ENCODE measurements around the gene RPS10.
A peak's percentile ranks its signal among the peaks of the same experiment; 100 is the strongest.
"Not testable (repeated sequence)": the region's sequence is repeated elsewhere in the genome, so short reads cannot be mapped to it uniquely, and the experiment has no call there.

RPS10 gene

DNA sequence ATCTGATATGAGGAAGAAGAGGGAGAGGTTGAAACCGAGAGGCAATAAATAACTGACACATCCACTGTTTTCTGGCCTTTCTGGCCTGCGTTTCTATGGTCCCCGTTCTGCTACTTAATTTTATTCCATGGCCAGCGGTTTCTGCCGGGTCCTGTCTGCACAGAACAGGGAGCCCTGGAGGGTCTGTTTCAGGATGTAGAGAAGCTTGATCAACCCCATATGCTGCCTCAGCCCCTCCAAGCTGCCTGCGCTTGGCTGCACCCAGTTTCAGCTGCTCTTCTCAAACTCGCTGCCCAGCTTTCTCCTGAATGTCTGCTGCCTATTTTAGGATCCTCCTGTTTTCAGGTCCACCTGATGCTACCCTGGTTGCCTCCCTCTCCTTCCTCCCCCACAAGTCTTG, 21.5 kb upstream of the RPS10 start:
- DNase-seq: no peak

DNA sequence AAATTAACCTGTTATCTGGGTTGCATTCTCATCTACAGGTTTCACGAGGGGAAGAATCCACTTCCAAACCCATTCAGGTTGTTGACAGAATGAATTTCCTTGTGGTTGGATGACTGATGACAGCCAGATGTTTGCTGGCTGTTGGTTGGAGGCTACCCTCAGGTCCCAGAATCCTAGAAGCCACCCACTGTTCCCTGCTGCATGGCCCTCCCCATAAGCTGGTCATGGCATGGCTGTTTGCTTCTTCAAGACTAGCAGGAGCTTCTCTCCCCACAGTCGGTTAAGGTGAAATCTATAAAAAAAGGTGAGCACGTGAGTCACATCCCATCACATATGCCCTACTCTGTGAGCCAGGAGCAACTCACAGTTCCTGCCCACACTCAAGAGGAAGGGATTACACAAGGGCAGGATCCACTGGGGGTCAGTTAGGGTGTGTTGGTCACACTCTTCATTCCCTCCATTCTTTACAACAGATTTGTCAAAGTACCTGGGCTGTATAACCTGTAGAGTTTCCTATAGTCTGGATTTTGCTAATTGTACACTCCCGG, 19.5 kb upstream of the RPS10 start:
- DNase-seq: no peak

GRCh38 chr6:34441526-34441925, 15.7 kb upstream of the RPS10 start:
- no peak for DNase-seq

GRCh38 chr6:34439442-34439841, 13.6 kb upstream of the RPS10 start:
- DNase-seq: no peak

GRCh38 chr6:34438705-34439104, 12.8 kb upstream of the RPS10 start:
- DNase-seq: no peak

- no peak for DNase-seq
These were observed 11.7 kb upstream of the RPS10 start for GRCh38 chr6:34437644-34437970.

DNA sequence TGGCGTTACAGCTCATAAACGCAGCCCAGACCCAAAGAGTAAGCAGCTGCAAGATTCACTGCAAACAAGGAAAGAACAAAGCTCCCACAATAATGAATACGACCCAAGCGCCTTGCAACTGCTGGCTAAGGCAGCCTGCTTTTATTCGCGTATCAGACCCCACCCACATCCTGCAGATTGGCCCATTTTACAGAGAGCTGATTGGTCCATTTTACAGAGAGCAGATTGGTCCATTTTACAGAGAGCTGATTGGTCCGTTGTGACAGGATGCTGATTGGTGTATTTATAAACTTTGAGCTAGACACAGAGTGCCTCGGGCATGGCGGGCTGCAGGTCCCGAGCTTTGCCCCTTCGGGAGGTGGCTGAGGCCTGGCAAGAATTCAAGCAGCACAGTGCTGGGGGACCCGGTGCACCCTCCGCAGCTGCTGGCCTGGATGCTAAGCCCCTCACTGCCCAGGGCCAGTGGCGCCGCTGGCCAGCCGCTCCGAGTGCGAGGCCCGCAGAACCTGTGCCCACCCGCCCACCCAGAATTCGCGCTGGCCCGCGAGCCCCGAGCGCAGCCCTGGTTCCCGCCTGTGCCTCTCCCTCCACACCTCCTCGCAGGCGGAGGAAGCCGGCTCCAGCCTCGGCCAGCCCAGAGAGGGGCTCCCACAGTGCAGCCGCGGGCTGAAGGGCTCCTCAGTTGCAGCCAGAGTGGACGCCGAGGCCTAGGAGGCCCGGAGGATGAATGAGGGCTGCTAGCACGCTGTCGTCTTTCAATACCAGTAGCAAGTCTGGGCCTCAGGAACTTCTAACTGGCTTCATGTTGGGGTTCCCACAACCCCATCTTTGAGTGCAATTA, 11.2 kb upstream of the RPS10 start:
- no peak for DNase-seq

GRCh38 chr6:34435916-34436315, 10.0 kb upstream of the RPS10 start:
- DNase-seq: no peak

DNA sequence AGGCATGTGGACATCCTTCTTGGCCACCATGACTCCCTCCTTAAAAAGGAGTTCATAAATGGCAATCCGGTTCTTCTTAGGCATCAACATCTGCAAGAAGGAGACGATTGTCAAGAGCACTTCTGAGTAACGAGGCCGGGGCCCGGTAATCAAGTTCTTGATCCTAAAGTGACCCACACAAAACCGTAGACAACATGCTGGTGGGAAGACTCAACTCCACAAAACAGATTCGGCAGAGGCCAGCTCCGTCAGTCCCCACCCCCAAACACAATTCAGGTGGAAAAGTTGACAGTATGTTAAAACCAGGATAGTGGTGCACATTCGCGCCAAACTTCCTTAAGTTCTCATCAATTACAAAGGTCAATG, 754 bp downstream of the RPS10 start:
- peak; percentile 61 for DNase-seq

DNA sequence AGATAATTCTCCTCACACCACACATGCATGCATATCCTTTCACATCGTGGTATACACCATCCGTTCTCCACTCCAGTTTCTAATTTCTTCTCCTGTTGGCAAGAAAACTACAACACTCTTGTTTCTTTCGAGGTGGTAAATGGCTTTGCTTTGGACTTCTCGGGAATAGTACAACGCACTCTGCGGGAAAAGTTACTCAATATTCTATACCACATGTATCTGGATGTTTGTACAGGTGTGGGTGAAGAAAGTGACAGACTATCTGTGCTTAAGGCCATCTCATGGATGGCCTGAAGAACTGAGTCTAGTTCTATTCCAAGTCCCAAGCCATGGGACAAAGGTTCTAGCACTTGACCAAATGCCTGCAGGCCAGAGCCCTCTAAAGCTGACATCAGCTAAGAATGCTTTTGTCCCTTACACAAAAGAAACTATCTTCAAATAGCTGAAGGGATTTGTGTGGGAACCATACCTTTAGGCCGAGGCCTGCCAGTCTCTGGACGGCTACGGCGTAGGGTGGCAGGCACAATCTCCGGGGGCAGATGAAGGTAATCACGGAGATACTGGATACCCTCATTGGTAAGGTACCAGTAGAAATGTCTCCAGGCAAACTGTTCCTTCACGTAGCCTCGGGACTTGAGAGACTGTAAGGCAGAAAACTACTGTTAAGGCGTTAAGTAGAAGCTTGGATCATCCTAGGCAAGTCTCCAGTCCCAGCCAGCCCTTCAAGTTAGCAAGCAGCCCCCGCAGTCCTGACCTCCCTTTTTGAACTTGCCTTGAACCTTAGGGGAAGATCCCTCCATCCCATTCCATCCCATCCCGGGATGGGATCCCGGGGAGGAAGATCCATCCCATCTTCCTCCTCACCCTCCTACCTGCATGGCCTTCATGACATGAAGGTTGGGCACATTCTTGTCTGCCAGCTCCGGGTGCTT, 1.4 kb downstream of the RPS10 start:
- no peak for DNase-seq

DNA sequence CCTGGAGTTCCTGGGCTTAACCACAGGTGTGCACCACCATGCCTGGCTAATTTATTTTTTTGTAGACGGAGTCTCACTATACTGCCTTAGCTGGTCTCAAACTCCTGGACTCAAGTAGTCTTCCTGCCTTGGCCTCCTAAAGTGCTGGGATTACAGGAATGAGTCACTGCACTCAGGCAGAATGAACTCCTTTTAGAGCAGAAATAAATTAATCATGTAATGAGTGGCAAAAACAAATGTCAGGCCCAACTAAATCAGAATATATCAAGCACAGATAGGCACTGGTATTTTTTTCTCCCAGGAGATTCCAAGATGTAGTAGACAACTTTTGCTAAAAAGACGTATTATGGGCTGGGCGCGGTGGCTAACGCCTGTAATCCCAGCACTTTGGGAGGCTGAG, 2.6 kb downstream of the RPS10 start:
- no peak for DNase-seq

GRCh38 chr6:34418367-34418766, 7.5 kb downstream of the RPS10 start:
- no peak for DNase-seq

DNA sequence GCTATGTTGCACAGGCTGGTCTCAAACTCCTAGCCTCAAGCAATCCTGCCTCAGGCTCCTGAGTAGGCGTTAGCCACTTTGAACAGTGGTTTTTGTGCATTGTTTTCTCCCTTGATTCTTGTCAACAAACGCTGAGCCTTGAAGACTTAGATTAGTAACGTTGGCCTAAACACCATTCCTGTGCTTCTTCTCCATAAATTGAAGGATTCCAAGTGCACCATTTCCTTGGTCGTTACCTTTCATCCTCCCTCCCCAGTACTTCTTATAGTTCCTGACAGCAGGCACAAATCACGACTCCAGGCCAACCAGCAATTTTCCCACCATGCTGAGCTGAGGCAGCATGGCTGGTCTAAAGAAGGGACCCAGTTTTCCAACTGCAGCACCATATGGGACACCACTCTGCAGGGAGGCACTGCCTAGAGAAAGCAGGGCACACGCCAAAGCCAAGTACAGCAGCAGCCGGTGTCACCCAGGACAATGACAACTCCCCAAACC, 8.9 kb downstream of the RPS10 start:
- DNase-seq: no peak

GRCh38 chr6:34414999-34415858, 10.6 kb downstream of the RPS10 start:
- DNase-seq: peak; percentile 60

GRCh38 chr6:34412643-34413214, 13.1 kb downstream of the RPS10 start:
- no peak for DNase-seq

DNA sequence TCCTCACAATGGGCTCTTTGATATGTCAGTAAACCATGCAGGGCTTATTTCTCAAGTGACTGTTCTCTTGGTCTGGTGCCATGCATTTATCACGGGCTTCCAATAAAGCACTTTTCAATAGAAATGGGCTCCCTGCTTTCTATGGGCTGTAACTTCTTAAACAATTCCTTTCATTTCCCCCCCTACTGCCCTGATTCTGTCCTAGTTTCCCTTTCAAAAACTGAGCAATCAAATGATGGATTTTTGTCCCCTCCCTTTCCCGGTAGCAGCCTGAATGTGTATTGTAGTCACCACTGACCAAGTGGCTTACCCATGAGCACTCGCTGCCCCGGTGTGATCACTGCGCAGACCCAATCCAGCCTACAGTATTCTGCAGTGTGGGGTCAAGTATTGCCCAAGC, 13.9 kb downstream of the RPS10 start:
- DNase-seq: no peak

DNA sequence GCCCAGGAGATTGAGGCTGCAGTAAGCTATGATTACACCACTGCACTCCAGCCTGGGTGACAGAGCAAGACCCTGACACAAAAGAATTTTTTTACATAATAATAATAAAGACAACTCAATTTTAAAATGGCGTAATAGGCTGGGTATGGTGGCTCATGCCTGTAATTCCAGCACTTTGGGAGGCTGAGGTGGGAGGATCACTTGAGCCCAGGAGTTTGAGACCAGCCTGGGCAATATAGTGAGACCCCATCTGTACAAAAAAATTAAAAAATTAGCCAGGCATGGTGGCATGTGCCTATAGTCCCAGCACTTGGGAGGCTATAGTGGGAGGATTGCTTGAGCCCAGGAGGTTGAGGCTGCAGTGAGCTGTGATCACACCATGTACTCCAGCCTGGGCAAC, 18.0 kb downstream of the RPS10 start:
- not testable (repeated sequence) for DNase-seq

DNA sequence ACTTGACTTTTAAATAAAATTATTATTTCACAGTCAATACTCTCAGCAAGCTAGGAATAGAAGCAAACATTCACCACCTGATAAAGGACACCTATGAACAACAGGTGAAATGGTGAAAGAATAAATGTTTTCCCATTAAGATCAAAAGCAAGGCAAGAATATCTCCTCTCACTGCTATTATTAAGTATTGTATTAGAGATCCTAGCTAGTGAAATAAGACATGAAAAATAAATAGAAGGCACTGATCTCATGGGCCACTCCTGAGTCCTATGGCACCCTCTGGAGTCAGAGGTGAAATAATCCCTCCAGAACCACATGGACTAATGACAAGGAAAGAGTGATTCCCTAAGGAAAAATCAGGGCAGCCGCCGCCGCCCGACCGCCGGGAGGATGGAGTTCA, 29.4 kb downstream of the RPS10 start:
- DNase-seq: no peak

GRCh38 chr6:34393966-34394305, 31.9 kb downstream of the RPS10 start:
- no peak for DNase-seq

DNA sequence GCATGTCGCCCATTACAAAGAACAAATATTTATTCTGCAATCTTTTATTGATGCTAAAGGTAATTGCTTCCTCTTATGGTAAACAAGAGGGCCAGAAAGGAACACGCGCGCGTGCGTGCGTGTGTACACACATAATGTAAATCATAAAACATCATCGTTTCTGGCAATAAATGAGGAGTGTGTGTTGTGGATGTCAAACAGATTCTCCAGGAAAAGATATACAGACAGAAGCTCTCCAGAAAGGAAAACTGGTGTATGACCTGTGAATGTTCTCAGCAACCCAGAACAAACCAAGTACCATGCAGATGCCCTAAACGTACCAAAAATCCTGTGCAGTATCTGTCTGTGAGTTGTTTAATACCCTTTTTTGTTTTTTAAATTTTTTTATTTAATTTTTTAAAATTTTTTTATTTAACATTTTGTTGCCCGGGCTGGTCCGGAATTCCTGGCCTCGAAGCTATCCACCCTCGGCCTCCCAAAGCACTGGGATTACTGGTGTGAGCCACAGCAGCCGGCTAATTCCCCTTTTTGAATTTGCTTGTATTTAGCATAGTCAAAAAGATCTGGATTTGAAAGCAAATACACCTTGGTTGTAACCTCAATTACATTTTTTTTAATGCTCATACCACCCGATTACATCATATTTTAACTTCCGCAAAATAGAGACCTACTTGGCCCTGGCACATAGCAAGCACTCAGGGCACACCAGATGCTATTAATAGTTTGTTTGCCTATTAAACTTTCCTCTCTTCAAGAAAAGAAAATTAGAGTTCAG, 32.5 kb downstream of the RPS10 start:
- DNase-seq: no peak

DNA sequence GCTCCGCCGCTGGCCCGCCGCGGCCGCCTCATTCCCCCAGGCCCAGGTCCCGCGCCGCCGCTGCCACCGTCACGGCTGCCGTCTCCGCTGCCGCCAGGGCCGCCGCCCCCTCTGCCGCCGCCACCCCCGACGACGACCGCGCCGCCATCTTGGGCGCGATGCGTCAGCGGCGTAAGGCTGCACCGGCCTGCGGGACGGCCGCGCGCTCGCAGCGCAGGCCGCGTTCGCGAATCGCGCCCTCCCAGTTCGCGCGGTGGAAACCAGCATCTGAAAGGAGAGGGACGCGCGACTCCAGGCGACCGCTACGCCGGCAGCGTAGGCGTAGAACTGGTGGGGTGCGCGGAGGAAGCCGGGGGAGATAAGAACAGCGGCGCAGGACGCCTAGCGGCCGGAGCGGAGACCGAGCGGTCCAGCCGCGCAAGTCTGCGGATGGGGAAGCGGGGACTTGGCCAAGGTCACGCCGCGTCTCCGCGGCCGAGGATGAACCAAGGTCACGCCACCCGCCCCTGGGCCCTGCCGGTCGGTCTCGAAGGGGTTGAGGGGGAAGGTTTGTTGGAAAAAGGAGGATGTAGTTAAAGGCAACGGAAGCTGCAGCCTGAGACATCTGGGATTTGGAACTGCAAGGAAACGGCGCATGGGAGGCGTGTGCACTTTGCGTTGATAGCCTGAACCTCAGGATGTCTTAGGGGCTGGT, 33.2 kb downstream of the RPS10 start, which contains the start of gene NUDT3:
TSS of gene NUDT3 (minus strand) at position 173 of the 694 bp plus-strand sequence. CDS start 307 bp downstream, outside the sequence.
- DNase-seq: peak; percentile 98

Measured in activated CD8-positive, alpha-beta memory T cell treated with anti-CD3 and anti-CD28 coated beads, Interleukin-2, amount 50 U/mL, for 48 hours (primary cell).